H1 (cell line): ENCODE data around the gene DNAJB14. TPM values are rescaled to one million over a fixed set of nuclear protein-coding genes. Genes with fewer than 3 reads are reported as not detected.

ENCODE experiments used
- ATF2 ChIP-seq: IDR thresholded peaks from 2 replicates; pipeline ENCODE4 v1.6.1; 2012; ENCODE audit warnings: low read length, inconsistent platforms
- CHD7 ChIP-seq: fragments of 300-600 bp; sonication (generic); IDR thresholded peaks from 2 replicates; pipeline ENCODE4 v1.7.1; 2012; ENCODE audit warnings: low read length, moderate library complexity, mild to moderate bottlenecking, inconsistent platforms; ENCODE audit not compliant: insufficient replicate concordance
- GABPA ChIP-seq: IDR thresholded peaks from 2 replicates; pipeline ENCODE4 v1.6.1; 2011; ENCODE audit warnings: mild to moderate bottlenecking, low read length, moderate library complexity, borderline replicate concordance; ENCODE audit not compliant: insufficient read depth
- POLR2A ChIP-seq, 2 experiments: IDR thresholded peaks; 1 replicate in 1 of 2; 2 replicates in 1 of 2; pipeline ENCODE4 v1.6.1; 2011; ENCODE audit warnings: low read depth in 2 of 2, low read length in 2 of 2, mild to moderate bottlenecking in 2 of 2; ENCODE audit errors: control extremely low read depth in 1 of 2
- polyA plus RNA-seq, 7 experiments: library from polyadenylated mRNA; depleted of rRNA in 3 of 7; stranded (reverse) in 5 of 7; unstranded in 2 of 7; fragments of >200 nt in 5 of 7; fragments of 200-250 nt in 2 of 7; gene quantifications; 1 replicate in 5 of 7; 2 replicates in 1 of 7; 4 replicates in 1 of 7; pipeline versions ENCODE4 v1.2.1 to v1.2.3, GENCODE V29; 2011 to 2013; ENCODE audit warnings: missing spikeins in 2 of 7, mixed read lengths in 2 of 7
- total RNA-seq: library from RNA; stranded (reverse); fragmentation: NEBNext Ultra II Directional; extraction: Animal tissue kit (Norgen Biotek cat#: 25700); gene quantifications from 2 replicates; pipeline ENCODE4 v1.2.1, GENCODE V29; 2021

Gene DNAJB14
- total and polyA plus RNA-seq, 2 of the 8 experiments (the other 6 are each of a cell fraction or from before 2014, with no cell fraction given): 3.4 to 35.4 TPM

- TF ChIP-seq CHD7: peak; percentile 28
- no peak for TF ChIP-seq GABPA
- TF ChIP-seq POLR2A (IDR thresholded peaks at IDR 0.05; ENCODE audit: control extremely low read depth in 1 of 2, low read depth in 2 of 2, low read length in 2 of 2): peak in 1 of 2 experiments; percentile 95; a peak in 2 of 3 replicates
- TF ChIP-seq ATF2: peak; percentile 12; the same call in 1 of the 2 replicates
Observed at GRCh38 chr4:99947190-99947578, 766 bp upstream of the DNAJB14 start (continued).
